Stimulated activated CD8-positive, alpha-beta memory T cell treated with anti-CD3 and anti-CD28 coated beads, Interleukin-7, amount 100 ng/mL, for 48 hours (primary cell): Measurements from ENCODE around the gene HPS4.
"Not testable (repeated sequence)": the region's sequence is repeated elsewhere in the genome, so short reads cannot be mapped to it uniquely, and the experiment has no call there.

Source experiments
- DNase-seq, 2 donors: peaks; one replicate each; pipeline ENCODE4 v3.0.0-alpha.2; 2020; ENCODE audit warnings: low read depth in 1 of 2; ENCODE audit errors: extremely low read depth in 1 of 2

The HPS4 gene

DNA sequence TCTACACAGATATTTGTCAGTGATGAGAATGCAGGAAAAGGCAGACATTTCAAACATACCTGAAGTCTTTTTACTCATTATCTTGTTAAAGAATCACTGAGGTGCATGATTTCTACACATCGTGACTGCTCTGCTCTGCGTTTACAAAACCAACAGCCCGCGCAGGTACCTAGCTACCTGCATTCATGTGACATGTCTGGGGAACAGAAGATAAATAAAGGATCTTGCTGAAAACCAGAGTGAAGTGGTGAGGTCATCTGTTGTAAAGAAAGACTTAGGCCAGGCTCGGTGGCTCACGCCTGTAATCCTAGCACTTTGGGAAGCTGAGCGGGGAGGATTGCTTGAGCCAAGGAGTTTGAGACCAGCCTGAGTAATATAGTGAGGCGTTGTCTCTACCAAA is 38.8 kb downstream of the HPS4 start:
- no peak for DNase-seq

DNA sequence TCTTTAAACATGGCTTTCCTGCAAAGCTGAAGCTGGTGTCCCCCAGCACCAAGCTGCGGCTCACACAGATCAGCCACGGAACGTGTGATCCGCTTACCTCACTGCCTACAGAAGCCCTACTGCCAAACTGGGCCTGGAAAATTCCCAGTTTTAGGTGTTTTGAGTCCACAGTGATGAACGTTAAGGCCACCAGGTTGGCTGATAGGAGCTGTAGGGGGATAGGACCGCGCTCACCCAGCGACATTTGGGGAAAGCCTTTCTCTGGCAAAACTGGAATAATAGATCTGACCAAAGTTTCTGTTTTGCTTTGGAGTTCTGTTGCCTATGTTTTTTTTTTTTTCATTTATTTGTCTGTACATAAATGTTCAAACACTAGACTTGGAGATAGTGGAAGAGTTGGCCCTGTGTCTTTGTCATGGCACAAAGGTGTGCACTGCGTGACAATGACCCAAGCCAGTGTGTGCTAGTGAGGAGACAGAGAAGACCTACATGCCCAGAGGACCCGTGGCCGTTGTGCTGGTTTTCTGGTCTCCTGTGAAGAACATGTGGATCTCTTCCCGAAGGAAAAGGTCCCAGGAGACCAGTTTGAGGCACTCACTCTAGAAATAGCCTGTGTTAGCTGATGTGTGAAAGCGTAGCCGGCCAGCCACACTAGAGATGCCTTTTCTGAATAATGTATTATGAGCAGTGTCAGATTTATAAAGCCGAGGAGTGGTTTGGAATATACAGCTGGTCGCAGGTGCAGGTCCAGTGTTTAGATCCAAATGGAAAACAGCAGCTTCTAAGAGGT is 39.5 kb downstream of the HPS4 start:
- DNase-seq = no peak

DNA sequence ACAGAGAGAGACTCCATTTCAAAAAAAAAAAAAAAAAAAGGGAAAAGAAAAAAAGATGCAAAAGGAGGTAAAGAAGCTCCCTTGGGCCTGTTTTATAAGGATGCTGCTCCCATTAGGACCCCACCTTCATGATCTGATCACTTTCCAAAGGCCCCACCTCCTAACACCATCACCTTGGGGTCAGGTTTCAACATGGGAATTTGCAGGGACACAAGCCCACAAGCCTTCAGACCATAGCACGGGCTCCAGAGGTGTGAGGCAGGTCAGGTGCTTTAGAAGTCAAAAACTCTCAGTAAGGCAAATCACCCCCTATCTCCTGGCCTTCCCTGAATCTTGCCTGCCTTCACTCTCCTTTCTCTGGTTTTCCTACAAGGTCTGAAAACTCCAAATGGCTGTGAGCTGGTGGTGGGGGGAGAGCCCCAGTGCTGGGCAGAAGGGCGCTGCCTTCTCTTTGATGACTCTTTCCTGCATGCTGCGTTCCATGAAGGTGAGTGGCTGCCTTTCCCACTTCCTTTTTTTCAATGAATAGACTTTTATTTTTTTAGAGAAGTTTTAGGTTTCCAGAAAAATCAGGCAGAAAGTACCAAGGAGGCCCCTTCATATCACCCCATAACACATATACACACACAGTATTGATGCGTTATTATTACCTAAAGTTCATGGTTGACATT is 41.4 kb downstream of the HPS4 start:
- no peak for DNase-seq

DNA sequence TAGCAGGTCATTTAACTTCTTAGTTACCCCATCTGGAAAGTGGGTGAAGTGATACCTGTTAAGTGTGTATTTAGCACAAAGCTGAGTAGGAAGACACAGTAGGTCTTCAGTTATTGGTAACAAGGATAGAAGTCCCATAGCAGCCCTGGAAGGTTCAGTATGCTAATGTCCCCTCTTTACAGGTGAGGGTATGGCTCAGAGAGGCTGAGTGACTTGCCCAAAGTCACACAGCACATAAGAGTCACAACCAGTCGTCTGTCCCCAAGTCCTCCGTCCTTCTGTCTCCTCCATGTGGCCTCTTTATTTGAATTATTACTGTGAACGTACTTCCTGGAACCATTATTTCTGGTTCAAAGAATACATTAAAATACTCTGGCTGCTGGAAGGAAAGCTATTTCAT is 44.0 kb downstream of the HPS4 start:
- DNase-seq = no peak

DNA sequence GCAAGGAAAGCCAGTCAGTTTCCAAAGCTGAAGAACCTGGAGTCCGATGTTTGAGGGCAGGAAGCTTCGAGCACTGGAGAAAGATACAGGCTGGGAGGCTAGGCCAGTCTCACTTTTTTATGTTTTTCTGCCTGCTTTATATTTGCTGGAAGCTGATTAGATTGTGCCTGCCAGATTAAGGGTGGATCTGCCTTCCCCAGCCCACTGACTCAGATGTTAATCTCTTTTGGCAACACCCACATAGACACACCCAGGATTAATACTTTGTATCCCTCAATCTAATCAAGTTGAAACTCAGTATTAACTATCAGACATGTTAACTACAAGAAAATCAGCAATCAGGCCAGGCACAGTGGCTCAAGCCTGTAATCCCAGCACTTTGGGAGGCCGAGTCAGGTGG is 44.8 kb downstream of the HPS4 start:
- DNase-seq = not testable (repeated sequence)

DNA sequence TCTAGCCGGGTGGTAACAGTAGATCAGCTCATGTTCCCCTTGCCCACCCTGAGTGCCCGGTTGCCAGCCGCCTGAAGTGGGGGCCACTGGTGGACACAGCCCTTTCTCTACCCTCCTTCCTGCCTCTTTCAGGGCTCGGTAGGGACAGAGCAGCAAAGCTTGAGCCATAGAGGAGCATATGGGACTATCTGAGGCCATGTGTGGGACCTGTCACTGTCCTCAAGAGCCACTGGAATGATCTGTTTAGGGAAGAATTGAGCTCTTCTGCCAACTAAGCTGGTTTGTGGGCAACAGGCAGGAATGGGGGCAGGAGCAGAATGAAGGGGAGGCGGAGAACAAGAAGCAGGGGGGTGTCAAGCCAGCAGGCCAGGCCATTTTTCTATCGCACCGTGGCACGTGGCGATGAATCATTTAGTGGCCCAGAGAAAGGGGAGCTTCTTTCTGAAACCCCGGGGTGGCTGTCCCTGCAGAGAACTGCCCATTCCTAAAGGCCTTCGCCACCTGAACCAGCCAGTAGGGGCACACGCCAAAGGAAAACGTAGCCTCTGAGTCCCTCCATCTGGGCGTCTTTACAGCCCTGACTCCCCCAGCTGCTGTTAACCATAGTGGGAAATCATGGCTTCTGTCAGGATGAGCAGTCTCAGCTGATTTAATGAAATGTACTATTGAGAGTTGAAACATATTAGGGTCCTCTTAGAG is 45.7 kb downstream of the HPS4 start:
- DNase-seq = no peak

DNA sequence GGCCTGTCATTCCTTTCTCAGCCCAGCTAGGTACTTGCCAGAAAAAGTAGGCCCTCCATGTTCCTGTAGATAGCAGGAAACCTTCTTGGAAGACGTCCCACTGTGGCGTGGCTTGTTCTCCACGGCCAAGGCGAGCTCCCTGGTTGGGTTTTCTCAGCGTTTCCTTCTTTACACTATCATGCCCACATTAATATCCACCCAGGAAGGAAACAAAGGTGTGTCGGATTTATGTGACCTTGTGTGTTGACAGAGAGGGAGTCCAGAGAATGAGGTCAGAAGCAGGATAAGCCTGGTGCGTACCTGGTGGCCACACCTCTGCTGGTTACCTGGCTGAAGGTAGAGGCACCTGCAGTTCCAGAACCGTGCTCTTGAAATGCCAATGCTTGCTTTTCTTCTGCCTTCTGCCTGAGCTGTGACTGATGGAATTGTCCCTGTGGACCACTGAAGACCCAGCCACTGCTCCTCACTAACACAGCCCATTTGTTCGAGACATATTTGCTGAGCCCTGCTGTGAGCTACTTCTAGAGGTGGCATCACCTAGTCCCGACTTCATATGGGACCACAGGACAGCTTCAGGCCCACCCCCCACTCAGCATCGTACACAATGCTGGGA is 46.6 kb downstream of the HPS4 start:
- no peak for DNase-seq

DNA sequence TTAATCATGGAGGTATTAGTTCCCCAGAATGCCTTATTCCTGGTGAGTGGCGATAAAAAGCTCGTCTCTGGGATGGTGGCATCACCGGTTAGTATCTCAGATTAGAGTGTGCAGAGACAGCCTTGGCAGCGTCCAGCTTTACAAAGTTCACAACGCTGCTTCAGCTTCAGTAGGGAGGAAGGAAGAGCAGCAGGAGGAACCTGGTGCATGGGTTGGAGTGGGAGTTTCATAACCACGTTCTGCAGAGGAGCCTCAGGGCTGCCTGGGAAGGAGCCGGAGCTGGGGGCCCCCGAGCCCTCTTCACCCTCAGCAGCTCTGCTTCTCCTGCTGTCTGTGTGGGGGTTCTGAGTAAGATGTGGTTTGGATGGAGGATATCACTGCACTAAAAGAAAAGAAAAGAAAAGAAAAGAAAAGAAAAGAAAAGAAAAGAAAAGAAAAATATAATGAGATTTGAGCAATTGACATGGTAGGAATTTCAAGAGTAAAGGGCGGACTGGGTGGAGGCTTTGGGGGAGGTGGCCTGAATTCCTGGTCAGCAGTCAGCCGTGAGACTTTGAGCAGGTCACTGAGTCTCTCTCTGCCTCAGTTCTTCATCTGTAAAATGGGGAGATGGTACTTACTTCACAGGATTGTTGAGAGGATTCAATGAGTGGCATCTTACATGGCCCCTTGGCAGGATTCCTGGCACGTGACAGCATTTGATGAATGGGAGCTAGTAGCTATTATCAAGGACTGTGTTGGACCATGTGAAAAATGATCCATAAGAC is 48.1 kb downstream of the HPS4 start:
- no peak for DNase-seq

DNA sequence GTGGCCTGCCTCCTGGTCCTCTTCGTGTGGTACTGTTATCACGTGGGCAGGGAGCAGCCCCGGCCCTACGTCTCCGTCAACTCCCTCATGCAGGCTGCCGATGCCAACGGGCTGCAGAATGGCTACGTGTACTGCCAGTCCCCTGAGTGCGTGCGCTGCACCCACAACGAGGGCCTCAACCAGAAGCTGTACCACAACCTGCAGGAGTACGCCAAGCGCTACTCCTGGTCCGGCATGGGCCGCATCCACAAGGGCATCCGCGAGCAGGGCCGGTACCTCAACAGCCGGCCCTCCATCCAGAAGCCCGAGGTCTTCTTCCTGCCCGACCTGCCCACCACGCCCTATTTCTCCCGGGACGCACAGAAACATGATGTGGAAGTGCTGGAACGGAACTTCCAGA is 49.8 kb downstream of the HPS4 start:
- DNase-seq = no peak

DNA sequence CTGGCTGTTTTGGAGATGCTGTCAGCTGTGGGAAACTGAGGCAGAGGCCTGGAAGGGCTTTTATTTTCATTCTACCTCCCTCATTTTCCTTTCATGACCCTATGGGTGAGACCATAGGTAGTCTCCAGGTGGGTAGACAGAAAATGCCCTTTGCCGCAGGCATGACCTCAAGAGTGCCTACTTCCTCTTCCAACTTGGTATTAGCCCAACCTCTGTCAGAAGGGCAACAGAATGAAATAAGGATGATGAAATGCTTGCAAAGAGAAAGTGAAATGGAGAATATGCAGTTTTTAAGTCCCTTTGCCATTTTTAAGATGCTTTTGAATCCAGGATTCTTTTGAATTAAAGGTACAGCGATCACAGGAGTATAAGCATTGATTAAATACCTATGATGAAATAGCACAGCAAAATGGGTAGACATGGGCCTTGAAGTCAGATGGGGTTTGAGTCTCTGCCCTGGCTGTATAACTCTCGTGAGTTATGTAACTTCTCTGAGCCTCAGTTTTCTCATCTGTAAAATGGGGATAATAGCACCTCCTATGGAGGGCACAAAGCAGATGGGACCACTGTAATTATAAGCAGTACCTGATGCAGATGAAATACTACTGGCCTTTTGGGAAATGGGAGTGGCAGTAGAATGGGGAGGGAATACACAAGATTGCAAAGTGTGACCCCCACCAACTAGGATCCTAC is 50.8 kb downstream of the HPS4 start:
- DNase-seq = no peak

DNA sequence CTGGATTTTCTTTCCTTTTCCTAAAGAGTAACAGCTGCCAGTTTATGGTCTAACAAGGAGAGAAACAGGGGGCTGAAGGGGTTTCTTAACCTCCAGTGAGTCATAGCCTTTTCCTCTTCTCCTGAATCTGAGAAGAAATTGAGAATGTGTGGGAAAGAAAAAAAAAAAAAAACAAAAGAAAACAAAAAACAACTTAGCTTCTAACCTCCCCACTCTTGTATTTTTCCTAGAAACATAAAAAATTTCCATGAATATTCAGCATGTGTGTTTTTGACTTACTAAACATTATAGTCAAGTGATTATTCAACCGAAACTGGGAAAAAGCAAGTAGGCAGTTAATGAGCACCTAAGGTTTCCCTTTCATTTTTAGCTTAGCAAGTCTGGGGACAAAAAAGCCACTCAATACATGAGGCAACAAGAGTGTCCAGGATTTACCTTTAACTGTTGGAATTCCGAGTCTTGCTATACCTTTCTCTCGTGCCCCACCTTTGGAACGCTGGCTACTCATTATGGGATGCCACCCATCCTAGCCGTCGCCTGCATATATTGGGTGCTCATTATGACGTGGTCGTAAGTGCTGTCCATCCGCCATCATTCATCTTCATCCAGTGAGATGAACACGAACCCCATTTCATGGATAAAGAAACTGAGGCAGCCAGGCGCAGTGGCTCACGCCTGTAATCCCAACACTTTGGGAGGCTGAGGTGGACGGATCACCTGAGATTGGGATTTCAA is 52.2 kb downstream of the HPS4 start:
- no peak for DNase-seq

DNA sequence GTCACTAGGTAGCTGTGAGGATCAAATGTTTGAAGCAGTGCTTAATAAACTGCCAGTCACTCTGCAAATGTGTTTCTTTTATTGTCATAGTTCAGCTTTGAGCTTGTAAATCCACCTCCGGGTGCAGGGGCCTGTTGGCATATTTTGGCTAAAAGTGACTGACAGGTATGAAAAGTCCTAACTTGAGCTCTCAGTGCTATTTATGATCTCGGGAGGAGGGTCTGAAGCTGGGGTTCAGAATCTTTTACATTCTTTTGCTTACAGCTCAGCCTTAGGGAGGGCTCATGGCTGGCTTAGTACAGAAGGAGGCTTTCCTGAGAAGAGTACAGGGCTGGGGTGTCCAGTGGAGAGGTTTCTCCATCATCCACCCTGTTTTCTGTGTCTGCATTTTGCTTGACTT is 53.0 kb downstream of the HPS4 start:
- DNase-seq = no peak

DNA sequence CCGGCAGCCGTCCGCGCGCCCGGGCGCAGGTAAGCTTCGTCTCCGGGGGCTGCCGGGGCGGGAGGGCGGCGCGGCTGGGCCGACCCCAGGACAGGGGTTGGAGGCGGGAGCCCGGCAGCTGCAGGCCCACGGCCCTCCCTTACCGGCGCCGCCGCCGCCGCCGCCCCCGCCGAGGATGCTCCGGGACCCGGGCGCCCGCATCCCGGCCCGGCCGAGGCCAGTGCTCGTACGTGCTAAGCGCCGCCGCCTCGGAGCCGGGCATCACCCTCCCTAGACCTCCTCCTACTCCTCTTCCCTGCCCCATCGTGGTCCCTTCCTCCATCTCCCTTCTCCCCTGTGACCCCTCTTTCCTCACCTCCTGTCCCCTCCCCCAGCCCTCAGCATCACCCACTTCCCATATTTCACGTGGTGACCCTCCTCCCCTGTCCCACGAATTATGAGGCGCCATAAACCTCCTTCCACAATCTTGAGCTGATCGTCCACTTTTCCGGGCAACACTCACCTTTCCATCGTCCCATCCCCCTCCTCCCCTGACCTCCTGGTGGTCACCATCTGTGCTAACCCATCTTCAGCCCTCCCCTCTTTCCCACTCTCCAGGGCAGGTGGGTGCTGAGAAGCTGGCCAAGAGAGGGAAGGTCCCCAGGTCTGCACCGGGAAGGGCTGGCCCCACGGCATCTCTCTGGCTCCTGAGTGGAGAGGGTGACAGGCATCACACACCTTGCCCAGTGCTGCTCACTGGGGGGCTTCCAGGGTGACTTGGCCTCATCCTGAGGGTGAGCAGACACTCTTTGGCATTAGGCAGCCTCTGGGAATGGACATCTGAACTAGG is 53.9 kb downstream of the HPS4 start:
- DNase-seq = no peak

DNA sequence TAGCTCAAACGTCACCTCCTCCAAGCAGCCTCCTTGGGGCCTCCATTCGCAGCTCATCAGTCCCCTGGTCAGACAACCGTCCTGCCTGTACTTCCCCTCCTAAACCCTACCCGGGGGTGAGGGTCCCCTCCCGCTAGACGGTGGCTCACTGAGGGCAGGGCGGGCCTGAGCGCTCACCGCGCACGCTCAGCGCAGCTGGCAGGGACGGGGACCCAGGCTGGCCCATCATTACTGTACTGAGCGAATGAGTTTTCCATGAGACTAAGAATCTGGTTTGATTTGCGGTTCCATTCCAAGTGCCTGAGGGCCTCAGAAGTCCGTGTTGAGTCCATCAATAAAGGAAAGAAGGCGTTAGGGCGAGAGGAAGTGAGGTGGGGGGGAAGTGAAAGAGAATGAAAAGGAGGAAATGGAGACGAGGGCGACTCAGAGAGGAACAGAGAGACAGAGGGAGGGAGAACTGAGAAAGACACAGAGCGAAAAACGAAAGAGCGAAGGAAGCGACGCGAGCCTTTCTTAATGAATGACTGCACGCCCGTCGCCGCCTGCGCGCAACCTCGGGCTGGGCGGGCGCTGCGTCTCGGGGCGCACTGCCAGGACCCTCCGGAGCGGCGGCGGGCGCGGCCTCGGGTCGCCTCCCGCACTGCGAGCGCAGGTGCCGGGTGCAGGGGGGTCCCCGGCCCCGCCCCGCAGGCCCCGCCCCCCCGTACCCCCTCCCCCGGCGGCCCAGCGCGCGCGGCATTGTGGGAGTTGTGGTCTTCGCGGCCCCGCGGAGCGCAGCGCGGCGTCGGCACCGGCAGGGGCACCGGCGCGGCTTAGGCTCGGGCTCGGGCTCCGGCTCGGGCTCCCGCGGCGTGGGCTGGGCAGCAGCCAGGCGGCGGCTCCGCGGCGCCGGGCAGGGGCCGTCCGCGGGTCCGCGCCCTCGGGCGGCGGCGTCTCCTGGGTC is 54.8 kb downstream of the HPS4 start, which contains the start of gene ASPHD2:
TSS of gene ASPHD2 (plus strand) at position 746 of the 943 bp plus-strand sequence. CDS start 4,356 bp downstream, outside the sequence.
- peak; percentile 63 to 69 for DNase-seq

DNA sequence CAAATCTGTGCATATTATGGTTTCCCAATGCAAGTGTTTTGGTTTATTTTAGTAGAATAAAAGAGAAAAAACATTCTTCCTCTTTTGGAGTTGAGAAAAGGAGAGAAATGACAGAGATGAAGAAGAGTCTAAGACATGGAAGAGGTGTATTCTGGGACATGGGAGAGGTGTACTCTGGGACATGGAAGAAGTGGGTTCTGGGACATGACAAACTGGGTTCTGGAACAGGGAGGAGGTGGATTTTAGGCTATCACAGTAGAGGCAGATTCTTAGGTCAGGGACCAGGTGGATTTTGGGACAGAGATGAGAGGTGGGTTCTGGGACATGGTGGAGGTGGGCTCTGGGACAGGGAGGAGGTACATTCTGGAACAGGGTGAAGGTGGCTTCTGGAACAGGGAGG is 56.7 kb downstream of the HPS4 start:
- no peak for DNase-seq

DNA sequence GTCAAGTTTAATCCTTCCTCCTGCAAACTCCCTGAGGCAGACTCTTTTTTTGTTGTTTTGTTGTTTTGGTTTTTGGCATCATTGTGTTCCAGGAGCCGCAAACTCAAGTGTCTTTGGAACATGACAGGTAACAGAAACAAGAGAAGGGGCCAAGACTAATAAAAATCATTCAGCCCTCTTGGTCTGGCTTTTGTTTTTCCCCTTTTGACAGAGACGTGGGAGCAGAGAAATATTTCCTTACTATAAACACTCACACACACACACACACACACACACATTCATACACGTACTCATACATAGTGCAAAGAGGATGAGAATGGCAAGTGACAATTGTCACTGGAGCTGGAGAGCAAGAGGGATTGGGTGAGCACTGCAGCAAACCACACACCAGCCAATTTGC is 65.0 kb downstream of the HPS4 start:
- DNase-seq = no peak

DNA sequence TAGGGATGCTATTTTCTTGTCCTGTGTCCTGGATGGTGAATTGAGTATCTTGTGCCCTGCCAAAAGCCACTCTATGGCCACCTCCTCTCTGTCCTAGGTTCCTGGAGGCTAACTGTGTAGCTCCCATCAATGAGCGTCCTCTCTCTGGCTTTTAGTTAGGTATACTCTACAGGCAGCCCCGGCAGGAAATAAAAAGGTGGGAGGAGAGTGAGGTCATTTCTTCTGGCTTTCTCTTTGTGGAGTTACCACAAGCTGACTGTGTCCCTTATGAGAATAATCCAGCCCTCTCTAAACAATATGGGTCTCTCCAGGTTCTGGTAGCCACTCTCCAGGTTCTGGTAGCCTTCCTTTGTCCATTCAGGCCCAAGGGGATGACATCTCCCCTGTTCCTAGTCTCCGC is 66.2 kb downstream of the HPS4 start:
- no peak for DNase-seq
